ENCODE measurements around the gene ROBO4.
A peak's percentile ranks its signal among the peaks of the same experiment; 100 is the strongest.

The ROBO4 gene

DNA sequence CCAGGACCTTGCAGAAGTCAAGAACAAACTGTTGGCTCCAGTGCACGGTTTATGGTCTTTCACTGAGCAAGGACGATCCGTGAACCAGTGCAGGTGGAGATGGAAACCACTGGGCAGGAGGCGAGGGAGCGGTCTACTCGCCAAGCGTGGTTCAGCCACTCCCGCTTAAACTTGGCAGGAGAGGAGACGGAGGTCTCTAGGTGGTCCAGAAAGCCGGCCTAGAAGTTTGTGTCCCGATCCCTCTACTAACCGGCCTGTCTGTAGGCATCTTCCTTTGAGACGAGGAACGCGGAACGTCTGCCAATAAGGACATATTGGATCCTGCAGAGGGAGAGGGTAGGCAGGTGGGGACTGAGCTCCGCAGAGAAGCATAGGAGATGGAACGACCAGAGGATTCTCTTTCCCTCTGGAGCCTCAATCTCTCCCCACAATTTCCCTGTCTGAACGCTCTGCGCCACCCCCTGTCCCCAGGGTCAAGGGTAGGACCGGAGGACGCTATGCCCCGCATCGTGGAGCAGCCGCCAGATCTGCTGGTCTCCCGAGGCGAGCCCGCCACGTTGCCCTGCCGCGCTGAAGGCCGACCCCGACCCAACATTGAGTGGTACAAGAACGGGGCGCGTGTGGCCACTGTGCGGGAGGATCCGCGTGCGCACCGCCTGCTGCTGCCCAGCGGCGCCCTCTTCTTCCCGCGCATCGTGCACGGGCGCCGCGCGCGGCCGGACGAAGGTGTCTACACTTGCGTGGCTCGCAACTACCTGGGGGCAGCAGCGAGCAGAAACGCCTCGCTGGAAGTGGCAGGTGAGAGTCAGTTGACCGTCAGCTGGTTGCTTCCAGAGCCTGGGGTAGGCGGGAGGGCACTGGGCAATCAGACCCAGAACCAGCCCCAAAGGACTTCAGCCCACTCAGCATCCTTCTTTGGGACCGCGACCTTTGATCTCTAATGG lies 29.1 kb downstream of the ROBO4 start:
- H3K36me3 ChIP-seq (ENCODE audit: control insufficient read depth, low read depth, low read length) = no peaks in the 10 kb centered on the region
- H3K27me3 ChIP-seq (ENCODE audit: control insufficient read depth, insufficient read depth, low read length) = peaks cover 100% of the 10 kb centered on the region
- H3K4me3 ChIP-seq (ENCODE audit: low read length) = peak overlapping the region; percentile 22
- H3K4me1 ChIP-seq (ENCODE audit: control insufficient read depth, low read depth, low read length) = peaks cover 8% of the 10 kb centered on the region
- H3K9ac ChIP-seq (ENCODE audit: low read length) = no peak overlapping the region
- H3K9me3 ChIP-seq (ENCODE audit: control insufficient read depth, low read depth, low read length) = no peaks in the 10 kb centered on the region
- H3K27ac ChIP-seq (ENCODE audit: low read length) = no peak overlapping the region

DNA sequence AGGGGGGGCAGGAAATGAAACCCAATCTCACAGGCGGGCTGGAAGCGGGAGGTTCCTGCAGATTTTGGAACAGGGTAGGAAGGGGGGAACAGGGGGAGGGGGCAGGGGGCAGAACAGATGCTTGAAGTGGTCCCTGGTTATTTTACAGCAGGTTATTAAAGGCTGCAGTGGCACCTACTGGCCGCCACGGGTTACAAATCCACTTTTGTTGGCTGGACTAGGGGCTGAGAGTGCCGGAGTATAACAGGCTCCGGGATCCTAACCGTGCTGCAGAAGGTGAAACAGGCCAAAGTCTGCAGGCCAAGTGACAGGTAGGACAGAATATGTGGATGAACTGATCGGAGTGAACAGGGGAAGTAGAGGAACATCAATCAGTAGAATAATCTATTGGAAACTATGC lies 30.0 kb downstream of the ROBO4 start:
- H3K9ac ChIP-seq (ENCODE audit: low read length) = no peak overlapping the region
- no peaks in the 10 kb centered on the region for H3K9me3 ChIP-seq (ENCODE audit: control insufficient read depth, low read depth, low read length)
- peaks cover 100% of the 10 kb centered on the region for H3K27me3 ChIP-seq (ENCODE audit: control insufficient read depth, insufficient read depth, low read length)
- H3K36me3 ChIP-seq (ENCODE audit: control insufficient read depth, low read depth, low read length) = no peaks in the 10 kb centered on the region
- no peak overlapping the region for H3K27ac ChIP-seq (ENCODE audit: low read length)
- H3K4me3 ChIP-seq (ENCODE audit: low read length) = no peak overlapping the region
- H3K4me1 ChIP-seq (ENCODE audit: control insufficient read depth, low read depth, low read length) = peaks cover 10% of the 10 kb centered on the region

DNA sequence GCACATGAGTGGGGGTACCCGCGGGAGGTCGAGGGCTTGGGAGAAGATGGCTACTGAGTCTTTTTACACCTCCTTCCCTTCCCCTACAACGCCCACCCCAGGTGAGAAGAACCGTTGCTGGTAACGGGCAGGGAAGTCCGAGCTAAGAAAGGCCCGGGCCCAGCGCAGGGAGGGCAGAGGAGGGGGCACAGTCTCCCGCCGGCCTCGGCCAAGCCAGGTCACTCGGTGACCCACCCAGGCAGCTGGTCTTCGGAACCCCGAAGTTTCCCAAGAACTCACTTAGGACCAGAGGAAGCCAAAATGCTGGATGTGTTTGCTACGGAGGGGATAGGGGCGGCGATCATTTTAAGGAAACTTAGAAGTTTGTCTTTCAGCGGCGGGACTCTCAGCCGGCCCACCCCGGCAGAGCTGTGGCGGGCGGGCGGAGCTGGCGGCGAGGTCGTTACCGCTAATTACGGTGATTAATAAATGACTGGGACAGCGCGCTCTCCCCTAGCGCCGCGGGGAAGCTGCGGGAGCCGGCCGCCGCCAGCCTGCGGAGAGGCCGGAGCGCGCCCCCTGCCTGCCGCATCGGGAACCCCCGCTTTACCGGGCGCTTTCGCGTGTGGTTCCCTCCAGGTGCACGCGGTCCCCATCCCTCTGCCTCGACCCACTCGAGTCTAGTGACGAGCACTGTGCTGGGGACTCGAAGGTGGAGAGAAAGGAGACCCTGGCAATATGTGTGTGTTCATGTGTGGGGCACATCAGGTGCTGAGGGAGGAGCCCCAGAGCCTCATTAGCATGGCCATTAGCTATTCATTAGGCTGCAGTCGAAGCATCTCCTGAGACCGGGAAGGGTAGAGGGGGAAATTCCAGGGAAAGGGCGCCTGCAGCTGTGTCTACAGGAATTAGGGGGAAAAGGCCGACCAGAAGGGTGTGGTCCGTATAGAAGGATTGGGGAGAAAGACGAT lies 31.5 kb downstream of the ROBO4 start:
- Histone ChIP-seq H3K4me3 (ENCODE audit: low read length) (peak overlapping the region; percentile 38), H3K36me3 (ENCODE audit: control insufficient read depth, low read depth, low read length) (no peaks in the 10 kb centered on the region), H3K9ac (ENCODE audit: low read length) (no peak overlapping the region), H3K4me1 (ENCODE audit: control insufficient read depth, low read depth, low read length) (peaks cover 10% of the 10 kb centered on the region), H3K27ac (ENCODE audit: low read length) (no peak overlapping the region), H3K9me3 (ENCODE audit: control insufficient read depth, low read depth, low read length) (no peaks in the 10 kb centered on the region), H3K27me3 (ENCODE audit: control insufficient read depth, insufficient read depth, low read length) (peaks cover 100% of the 10 kb centered on the region)

DNA sequence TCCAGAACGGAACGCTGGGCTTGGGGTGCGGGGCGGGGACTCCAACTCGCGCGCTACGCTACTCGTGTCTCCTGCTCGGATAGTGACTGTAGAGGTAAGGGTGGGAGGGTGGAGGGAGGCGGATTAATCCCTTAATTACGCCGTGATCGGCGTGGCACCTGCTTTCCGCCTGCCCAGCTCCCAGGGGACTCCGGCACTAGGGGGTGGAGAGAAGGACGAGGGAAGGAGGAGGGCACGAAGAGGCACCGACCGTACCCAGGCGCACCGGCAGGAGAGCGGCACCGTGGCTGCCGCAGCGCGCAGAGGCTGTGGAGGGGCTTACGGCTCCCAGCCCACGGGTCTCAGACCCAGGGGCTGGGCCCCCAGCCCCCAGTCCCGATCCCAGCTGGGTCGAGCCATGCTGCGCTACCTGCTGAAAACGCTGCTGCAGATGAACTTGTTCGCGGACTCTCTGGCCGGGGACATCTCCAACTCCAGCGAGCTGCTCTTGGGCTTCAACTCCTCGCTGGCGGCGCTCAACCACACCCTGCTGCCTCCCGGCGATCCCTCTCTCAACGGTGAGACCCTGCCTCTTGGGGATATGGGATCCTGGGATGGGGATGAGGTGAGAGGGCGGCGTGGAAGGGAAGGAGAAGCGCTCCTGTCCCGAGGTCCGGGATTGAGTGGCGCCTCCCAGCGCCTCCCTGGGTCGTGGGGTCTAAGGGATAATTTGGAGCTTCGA lies 32.3 kb downstream of the ROBO4 start, which contains the start of gene ROBO3:
ROBO3 (plus strand) TSS at position 252 of the 721 bp plus-strand sequence; CDS start at position 398, 146 bp downstream.
- Histone ChIP-seq H3K4me1 (ENCODE audit: control insufficient read depth, low read depth, low read length) (peaks cover 10% of the 10 kb centered on the region), H3K9me3 (ENCODE audit: control insufficient read depth, low read depth, low read length) (no peaks in the 10 kb centered on the region), H3K36me3 (ENCODE audit: control insufficient read depth, low read depth, low read length) (no peaks in the 10 kb centered on the region), H3K27me3 (ENCODE audit: control insufficient read depth, insufficient read depth, low read length) (peaks cover 100% of the 10 kb centered on the region), H3K9ac (ENCODE audit: low read length) (no peak within 1 kb of the TSS), H3K4me3 (ENCODE audit: low read length) (peak within 1 kb of the TSS; percentile 38), H3K27ac (ENCODE audit: low read length) (no peak within 1 kb of the TSS)

DNA sequence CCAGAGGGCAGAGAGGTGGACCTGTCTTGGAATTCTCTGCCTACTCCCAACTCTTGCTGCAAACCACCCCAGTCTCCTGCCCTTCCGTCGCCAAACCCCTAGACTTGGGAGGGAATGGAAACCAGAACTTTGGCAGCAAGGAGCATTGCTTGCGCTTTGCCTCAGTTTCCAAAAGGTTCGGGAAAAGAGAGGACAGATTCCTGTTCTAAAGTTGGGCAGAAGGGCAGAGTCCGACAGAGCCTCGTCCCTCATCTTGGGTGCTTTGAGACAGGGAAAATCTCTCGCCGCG lies 32.8 kb downstream of the ROBO4 start:
- Histone ChIP-seq H3K9ac (ENCODE audit: low read length) (no peak overlapping the region), H3K27me3 (ENCODE audit: control insufficient read depth, insufficient read depth, low read length) (peaks cover 99% of the 10 kb centered on the region), H3K36me3 (ENCODE audit: control insufficient read depth, low read depth, low read length) (no peaks in the 10 kb centered on the region), H3K27ac (ENCODE audit: low read length) (no peak overlapping the region), H3K9me3 (ENCODE audit: control insufficient read depth, low read depth, low read length) (no peaks in the 10 kb centered on the region), H3K4me3 (ENCODE audit: low read length) (no peak overlapping the region), H3K4me1 (ENCODE audit: control insufficient read depth, low read depth, low read length) (peaks cover 10% of the 10 kb centered on the region)

DNA sequence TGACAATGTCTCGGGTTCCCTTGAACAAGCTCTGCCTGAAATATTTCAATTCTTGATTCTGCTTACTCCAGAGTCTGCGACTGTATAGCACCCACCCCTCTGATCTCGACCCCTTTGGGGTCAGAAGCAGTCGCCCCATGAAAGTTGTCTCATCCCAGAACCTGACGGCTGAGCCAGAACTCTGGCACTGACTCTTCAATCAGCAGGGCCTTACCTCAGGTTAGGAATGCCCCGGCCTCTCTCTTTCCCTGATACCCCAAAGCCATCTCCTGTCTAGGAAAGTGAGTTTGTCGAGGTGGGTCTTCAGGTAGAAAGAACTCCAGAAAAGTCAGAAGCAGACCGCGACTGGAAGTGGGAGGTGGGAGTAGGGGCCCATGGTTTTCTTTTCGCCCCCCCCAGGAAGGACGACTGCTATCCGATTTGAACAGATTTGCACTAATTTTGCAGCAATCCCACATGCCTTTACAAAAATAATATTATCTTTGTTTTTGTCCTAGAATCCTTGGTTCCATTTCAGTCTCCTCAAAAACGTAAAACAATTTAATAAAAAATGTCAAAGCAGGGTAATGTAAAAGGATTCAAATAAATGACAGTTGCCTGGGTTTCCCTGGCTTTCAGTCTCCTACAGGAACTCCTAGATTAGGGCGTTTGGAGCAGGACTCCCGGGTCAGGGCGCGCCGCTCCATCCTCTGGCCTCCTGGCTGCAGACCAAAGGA lies 33.3 kb downstream of the ROBO4 start:
- H3K27me3 ChIP-seq (ENCODE audit: control insufficient read depth, insufficient read depth, low read length) = peaks cover 99% of the 10 kb centered on the region
- H3K4me3 ChIP-seq (ENCODE audit: low read length) = no peak overlapping the region
- no peaks in the 10 kb centered on the region for H3K36me3 ChIP-seq (ENCODE audit: control insufficient read depth, low read depth, low read length)
- no peak overlapping the region for H3K27ac ChIP-seq (ENCODE audit: low read length)
- H3K9me3 ChIP-seq (ENCODE audit: control insufficient read depth, low read depth, low read length) = no peaks in the 10 kb centered on the region
- H3K9ac ChIP-seq (ENCODE audit: low read length) = no peak overlapping the region
- H3K4me1 ChIP-seq (ENCODE audit: control insufficient read depth, low read depth, low read length) = peaks cover 10% of the 10 kb centered on the region

DNA sequence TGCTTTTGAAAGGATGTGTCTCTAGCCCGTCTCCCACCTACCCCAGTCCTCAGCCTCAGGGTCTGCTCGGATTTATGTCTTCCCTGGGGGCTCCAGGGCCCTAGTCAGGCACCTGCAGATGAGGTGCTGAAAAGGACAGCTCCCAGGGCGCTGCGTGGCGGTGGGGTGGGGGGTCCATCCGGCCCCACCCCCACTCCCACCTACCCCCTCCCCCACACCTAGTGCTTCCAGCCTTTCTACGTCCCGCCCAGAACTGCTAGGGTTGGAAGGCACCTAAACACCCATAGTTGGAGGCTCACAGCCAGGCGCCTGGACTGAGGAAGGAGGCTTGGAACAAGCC lies 33.9 kb downstream of the ROBO4 start:
- no peaks in the 10 kb centered on the region for H3K9me3 ChIP-seq (ENCODE audit: control insufficient read depth, low read depth, low read length)
- no peak overlapping the region for H3K27ac ChIP-seq (ENCODE audit: low read length)
- H3K4me1 ChIP-seq (ENCODE audit: control insufficient read depth, low read depth, low read length) = peaks cover 7% of the 10 kb centered on the region
- no peaks in the 10 kb centered on the region for H3K36me3 ChIP-seq (ENCODE audit: control insufficient read depth, low read depth, low read length)
- peaks cover 95% of the 10 kb centered on the region for H3K27me3 ChIP-seq (ENCODE audit: control insufficient read depth, insufficient read depth, low read length)
- H3K4me3 ChIP-seq (ENCODE audit: low read length) = peak overlapping the region; percentile 18
- no peak overlapping the region for H3K9ac ChIP-seq (ENCODE audit: low read length)

DNA sequence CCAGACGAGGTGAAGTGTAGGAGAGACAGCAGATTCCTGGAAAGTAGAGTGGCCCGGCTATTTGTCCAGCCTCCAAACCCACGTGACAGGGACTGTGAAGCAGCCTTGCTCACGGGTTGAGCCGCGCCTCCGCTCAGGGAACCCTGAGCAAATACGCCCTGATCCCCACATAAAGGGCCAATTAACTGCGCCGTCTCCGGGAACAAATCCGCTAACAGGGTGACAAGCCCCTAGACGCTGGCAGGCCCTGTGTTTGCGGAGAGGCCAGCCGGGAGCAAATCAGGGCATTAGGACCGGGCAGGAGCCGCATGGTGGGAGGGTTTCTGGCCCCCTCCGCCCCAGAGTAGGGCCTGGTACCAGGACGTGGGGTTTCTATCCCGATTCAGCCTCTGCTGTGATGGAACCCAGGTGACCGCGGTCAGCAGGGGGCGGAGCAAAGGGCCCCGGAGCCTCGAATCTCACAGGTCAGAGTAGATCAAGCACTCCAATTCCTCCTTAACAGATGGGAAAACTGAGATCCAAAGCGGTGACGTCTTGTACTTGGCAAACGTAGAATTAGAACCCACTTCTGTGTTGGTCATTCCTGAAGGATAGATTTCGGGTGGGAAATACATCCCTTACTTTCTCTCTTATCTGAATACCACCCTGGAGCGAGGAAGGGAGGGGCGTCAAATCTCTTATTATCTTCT lies 34.4 kb downstream of the ROBO4 start:
- Histone ChIP-seq H3K4me3 (ENCODE audit: low read length) (peak overlapping the region; percentile 18), H3K27ac (ENCODE audit: low read length) (no peak overlapping the region), H3K36me3 (ENCODE audit: control insufficient read depth, low read depth, low read length) (no peaks in the 10 kb centered on the region), H3K9ac (ENCODE audit: low read length) (no peak overlapping the region), H3K4me1 (ENCODE audit: control insufficient read depth, low read depth, low read length) (peaks cover 7% of the 10 kb centered on the region), H3K9me3 (ENCODE audit: control insufficient read depth, low read depth, low read length) (no peaks in the 10 kb centered on the region), H3K27me3 (ENCODE audit: control insufficient read depth, insufficient read depth, low read length) (peaks cover 93% of the 10 kb centered on the region)

DNA sequence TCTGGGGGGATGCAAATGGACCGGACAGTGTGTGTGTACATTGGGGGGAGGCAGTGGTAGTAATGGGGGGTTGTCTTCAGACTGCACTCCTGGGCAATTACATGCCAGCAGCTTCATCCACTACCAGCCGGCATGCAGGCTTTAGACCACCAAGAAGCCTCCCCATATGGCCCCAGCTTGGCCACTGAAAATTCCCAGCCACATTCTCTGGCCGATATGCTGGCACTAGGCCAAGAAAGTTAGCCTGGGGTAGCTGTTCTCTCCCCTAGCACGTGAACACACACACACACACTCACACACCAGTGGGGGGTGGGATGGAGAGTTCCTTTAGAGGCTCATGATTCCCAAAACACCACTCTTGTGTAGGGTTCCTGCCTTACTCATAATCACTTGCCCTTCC lies 36.0 kb downstream of the ROBO4 start:
- Histone ChIP-seq H3K36me3 (ENCODE audit: control insufficient read depth, low read depth, low read length) (no peaks in the 10 kb centered on the region), H3K27me3 (ENCODE audit: control insufficient read depth, insufficient read depth, low read length) (peaks cover 80% of the 10 kb centered on the region), H3K9ac (ENCODE audit: low read length) (no peak overlapping the region), H3K27ac (ENCODE audit: low read length) (no peak overlapping the region), H3K4me3 (ENCODE audit: low read length) (no peak overlapping the region), H3K4me1 (ENCODE audit: control insufficient read depth, low read depth, low read length) (peaks cover 7% of the 10 kb centered on the region), H3K9me3 (ENCODE audit: control insufficient read depth, low read depth, low read length) (no peaks in the 10 kb centered on the region)

DNA sequence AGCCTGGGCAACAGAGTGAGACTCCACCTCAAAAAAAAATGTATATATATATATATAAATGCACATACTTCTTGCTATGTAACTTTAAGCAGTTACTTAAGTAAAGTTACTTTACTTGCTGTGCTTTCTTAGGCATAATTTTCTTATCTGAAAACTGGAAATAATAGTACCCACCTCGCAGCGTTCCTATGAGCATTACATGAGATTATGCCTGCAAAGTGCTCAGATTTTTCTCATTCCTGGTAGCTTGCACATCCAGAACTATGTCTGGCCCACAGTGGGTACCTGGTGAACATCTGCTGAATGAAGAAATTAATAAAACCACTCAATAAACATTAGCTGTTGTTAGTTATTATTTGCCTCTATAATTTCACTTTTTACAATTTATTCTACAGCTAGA lies 38.5 kb downstream of the ROBO4 start:
- Histone ChIP-seq H3K4me3 (ENCODE audit: low read length) (no peak overlapping the region), H3K9ac (ENCODE audit: low read length) (no peak overlapping the region), H3K4me1 (ENCODE audit: control insufficient read depth, low read depth, low read length) (peaks cover 3% of the 10 kb centered on the region), H3K36me3 (ENCODE audit: control insufficient read depth, low read depth, low read length) (no peaks in the 10 kb centered on the region), H3K27ac (ENCODE audit: low read length) (no peak overlapping the region), H3K9me3 (ENCODE audit: control insufficient read depth, low read depth, low read length) (no peaks in the 10 kb centered on the region), H3K27me3 (ENCODE audit: control insufficient read depth, insufficient read depth, low read length) (peaks cover 79% of the 10 kb centered on the region)
